Stomach (tissue), 9 donors: ENCODE measurements around the gene LURAP1L. TPM values are rescaled to one million over a fixed set of nuclear protein-coding genes. Genes with fewer than 3 reads are reported as not detected.

ENCODE experiments used
- DNase-seq, 2 donors: peaks; one replicate each; pipeline versions ENCODE4 v3.0.0 to v3.0.0-alpha.2; 2013 to 2019
- H3K27ac ChIP-seq, 5 donors: fragments of 200-600 bp in 4 of 5; sonication (generic) in 4 of 5; one replicate each; pipeline ENCODE4 v1.5.1; 2013 to 2019; ENCODE audit warnings: mild to moderate bottlenecking in 1 of 5, moderate library complexity in 1 of 5
- H3K27me3 ChIP-seq, 3 donors: fragments of 200-600 bp; sonication (generic); one replicate each; pipeline ENCODE4 v1.5.1; 2017 to 2019; ENCODE audit warnings: mixed run types in 1 of 3
- H3K36me3 ChIP-seq, 4 donors: fragments of 200-600 bp; sonication (generic); 1 replicate in 3 of 4; 2 replicates in 1 of 4; pipeline ENCODE4 v1.5.1; 2016 to 2019
- H3K4me1 ChIP-seq, 4 donors: fragments of 200-600 bp; sonication (generic); one replicate each; pipeline ENCODE4 v1.5.1; 2016 to 2019
- H3K4me3 ChIP-seq, 4 donors: fragments of 200-600 bp; sonication (generic) in 3 of 4; one replicate each; pipeline ENCODE4 v1.5.1; 2016 to 2019; ENCODE audit warnings: mild to moderate bottlenecking in 1 of 4
- H3K9me3 ChIP-seq, 4 donors: fragments of 200-600 bp; sonication (generic); one replicate each; pipeline ENCODE4 v1.5.1; 2016 to 2019
- CTCF ChIP-seq, 7 experiments: fragments of 450-650 bp in 4 of 7; fragments of 200-600 bp in 3 of 7; sonication (generic) in 3 of 7; IDR thresholded peaks; one replicate each; pipeline ENCODE4 v1.5.1; 2016 to 2019; ENCODE audit warnings: antibody characterized with exemption in 7 of 7, control low read depth in 2 of 7, mild to moderate bottlenecking in 1 of 7
- EP300 ChIP-seq: sonication (generic); formaldehyde crosslinking; IDR thresholded peaks from one replicate; pipeline ENCODE4 v1.6.1; 2017; ENCODE audit warnings: antibody characterized with exemption
- POLR2A ChIP-seq, 4 donors: fragments of 450-650 bp; IDR thresholded peaks; one replicate each; pipeline ENCODE4 v1.6.1; 2016; ENCODE audit warnings: antibody characterized with exemption in 4 of 4, control low read depth in 2 of 4, mild to moderate bottlenecking in 1 of 4, moderate library complexity in 1 of 4
- POLR2AphosphoS5 ChIP-seq, 3 donors: sonication (generic); formaldehyde crosslinking; IDR thresholded peaks; one replicate each; pipeline ENCODE4 v1.6.1; 2016; ENCODE audit warnings: antibody characterized with exemption in 3 of 3
- WGBS, 5 donors: extraction: QIAGEN DNeasy Blood & Tissue Kit in 3 of 5; methylation state at CpG; one replicate each; pipeline versions ENCODE4 v1.1.5 to v1.1.7; 2013 to 2018; 5-methylcytosine and 5-hydroxymethylcytosine counted together
- intact Hi-C: fragments of 100-400 bp; cut with DNase I; formaldehyde crosslinking; loops from one replicate; pipeline ENCODE4 v1.15.1; 2023; ENCODE audit warnings: low total_unique reads
- polyA plus RNA-seq, 3 donors: library from polyadenylated mRNA; stranded (reverse); fragments of 200-250 nt; gene quantifications; one replicate each; pipeline ENCODE4 v1.2.3, GENCODE V29; 2013
- total RNA-seq, 5 donors: library from RNA; depleted of rRNA; stranded (reverse); fragments of >200 nt; gene quantifications; one replicate each; pipeline versions ENCODE4 v1.1.0 to v1.2.3, GENCODE V29; 2014 to 2016
- donor health status: healthy with polysubstance abuse.
- donor health status: Bipolar disorder and iron deficiency.
- donor health status: healthy.

LURAP1L gene
- total and polyA plus RNA-seq, 8 donors: 6.7 to 32.2 (median 20.6) TPM

- DNase-seq: peak; percentile 82 to 97
- H3K36me3 ChIP-seq: no peaks in the 10 kb centered on the region
- peak overlapping the region; percentile 57 to 81 (median 78) for H3K4me3 ChIP-seq
- TF ChIP-seq CTCF (IDR thresholded peaks at IDR 0.05) (peak in 3 of 7 experiments; percentile 11 to 29 (median 19)), POLR2AphosphoS5 (IDR thresholded peaks at IDR 0.05) (peak in 2 of 3 donors; percentile 47 to 72), EP300 (no peak)
- H3K27ac ChIP-seq: peak overlapping the region; percentile 87 to 94 (median 89)
- no peaks in the 10 kb centered on the region for H3K9me3 ChIP-seq
- 1 to 2% (median 1%) methylated on average over 39 to 50 of the region's 50 CpGs for WGBS, 5 donors
- no peaks in the 10 kb centered on the region for H3K27me3 ChIP-seq
- intact Hi-C loops: no loop called here
- peaks cover 0 to 39% (median 13%) of the 10 kb centered on the region in 4 donors for H3K4me1 ChIP-seq
Measured at GRCh38 chr9:12775679-12776512, 1.1 kb downstream of the LURAP1L start.

- H3K27ac ChIP-seq: peak overlapping the region; percentile 87 to 94 (median 89)
- no peaks in the 10 kb centered on the region for H3K27me3 ChIP-seq
- WGBS, 5 donors: 1 to 4% (median 3%) methylated on average over 8 of the region's 8 CpGs
- H3K4me1 ChIP-seq: peaks cover 0 to 39% (median 13%) of the 10 kb centered on the region in 4 donors
- H3K9me3 ChIP-seq: no peaks in the 10 kb centered on the region
- H3K4me3 ChIP-seq: peak overlapping the region; percentile 57 to 81 (median 78)
- no peak for DNase-seq
- intact Hi-C loops: no loop called here
- no peaks in the 10 kb centered on the region for H3K36me3 ChIP-seq
- TF ChIP-seq POLR2AphosphoS5 (IDR thresholded peaks at IDR 0.05): peak in 1 of 3 donors; percentile 17
- TF ChIP-seq POLR2A (IDR thresholded peaks at IDR 0.05): no peak
- peak in 1 of 7 experiments; percentile 24 for TF ChIP-seq CTCF (IDR thresholded peaks at IDR 0.05)
Measured at GRCh38 chr9:12776513-12777055, 1.8 kb downstream of the LURAP1L start.

GRCh38 chr9:12777121-12778022, 2.6 kb downstream of the LURAP1L start:
- no peak for DNase-seq
- peak overlapping the region in 4 of 5 donors; percentile 87 to 94 (median 91) for H3K27ac ChIP-seq

More at GRCh38 chr9:12777121-12778022, 2.6 kb downstream of the LURAP1L start:
- TF ChIP-seq POLR2A (IDR thresholded peaks at IDR 0.05): no peak
- TF ChIP-seq EP300: no peak
- no peak for TF ChIP-seq POLR2AphosphoS5 (IDR thresholded peaks at IDR 0.05)
- no peak for TF ChIP-seq CTCF (IDR thresholded peaks at IDR 0.05)
- Histone ChIP-seq H3K4me1 (peaks cover 0 to 39% (median 13%) of the 10 kb centered on the region in 4 donors), H3K9me3 (peaks cover 0 to 4% (median 0%) of the 10 kb centered on the region in 4 donors), H3K36me3 (no peaks in the 10 kb centered on the region), H3K27me3 (no peaks in the 10 kb centered on the region), H3K4me3 (peak overlapping the region; percentile 57 to 81 (median 78))
- 51 to 61% (median 56%) methylated on average over 7 of the region's 7 CpGs for WGBS, 5 donors
- intact Hi-C loops: no loop called here
